GM19023 (cell line): ENCODE measurements around the gene KCNJ12.
"Not testable (repeated sequence)": the region's sequence is repeated elsewhere in the genome, so short reads cannot be mapped to it uniquely, and the experiment has no call there.

ENCODE experiments used
- ATAC-seq: cut with Tn5 transposase; IDR thresholded peaks from one replicate; pipeline ENCODE4 v1.9.1; 2021; ENCODE audit warnings: mild to moderate bottlenecking, moderate library complexity; ENCODE audit not compliant: unreplicated experiment

Gene KCNJ12

DNA sequence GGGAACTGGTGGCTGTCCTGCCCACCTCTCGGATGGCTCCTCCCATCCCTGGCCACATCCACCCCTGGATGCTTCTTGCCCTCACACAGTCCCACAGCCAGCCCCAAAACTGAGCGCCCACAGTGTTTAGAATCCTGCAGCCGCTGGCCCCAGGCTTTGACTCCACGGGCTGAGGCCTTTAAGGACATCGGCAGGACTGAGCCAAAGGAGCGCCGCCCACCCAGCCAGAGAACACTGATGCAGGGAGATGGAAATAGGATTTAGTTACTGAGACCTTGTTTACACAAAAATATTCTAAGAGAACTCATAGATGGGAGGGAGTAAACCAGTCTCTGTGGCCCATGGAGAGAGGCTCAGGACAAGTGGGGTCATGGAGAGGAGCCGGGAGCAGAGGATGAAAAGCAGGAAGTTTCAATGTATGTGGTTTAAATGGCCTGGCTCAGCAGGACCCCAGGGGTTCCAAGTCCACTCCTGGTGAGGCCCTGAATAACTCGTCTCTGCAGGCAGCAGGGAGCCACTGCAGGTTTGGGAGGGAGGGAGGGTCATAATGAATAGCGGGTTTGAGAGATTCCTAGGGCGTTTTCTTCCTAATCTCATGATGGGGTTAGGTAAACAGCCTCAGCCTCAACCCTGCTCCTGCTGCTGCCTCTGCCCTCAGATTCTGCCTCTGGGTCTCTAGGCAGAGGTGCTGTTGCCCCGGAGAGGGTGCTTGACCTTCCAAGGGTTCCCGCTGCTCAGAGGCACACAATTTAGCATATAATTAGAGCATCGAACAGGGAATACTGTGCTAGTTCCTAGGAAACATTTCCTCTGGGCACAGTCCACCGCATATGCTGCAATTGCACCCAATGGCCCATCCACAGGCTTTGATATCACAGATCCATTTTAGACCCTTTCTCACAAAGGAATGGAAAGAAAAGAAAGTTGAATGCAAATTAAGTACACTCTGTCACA, 61.0 kb downstream of the KCNJ12 start:
- not testable (repeated sequence) for ATAC-seq

GRCh38 chr17:21438316-21439014, 62.3 kb downstream of the KCNJ12 start:
- ATAC-seq = not testable (repeated sequence)

GRCh38 chr17:21439015-21439336, 62.8 kb downstream of the KCNJ12 start:
- not testable (repeated sequence) for ATAC-seq

GRCh38 chr17:21445091-21445650, 69.0 kb downstream of the KCNJ12 start:
- no peak for ATAC-seq

- not testable (repeated sequence) for ATAC-seq
These were observed 71.4 kb downstream of the KCNJ12 start for GRCh38 chr17:21447552-21447951.

- not testable (repeated sequence) for ATAC-seq
These were observed 73.7 kb downstream of the KCNJ12 start for GRCh38 chr17:21449891-21450290.

DNA sequence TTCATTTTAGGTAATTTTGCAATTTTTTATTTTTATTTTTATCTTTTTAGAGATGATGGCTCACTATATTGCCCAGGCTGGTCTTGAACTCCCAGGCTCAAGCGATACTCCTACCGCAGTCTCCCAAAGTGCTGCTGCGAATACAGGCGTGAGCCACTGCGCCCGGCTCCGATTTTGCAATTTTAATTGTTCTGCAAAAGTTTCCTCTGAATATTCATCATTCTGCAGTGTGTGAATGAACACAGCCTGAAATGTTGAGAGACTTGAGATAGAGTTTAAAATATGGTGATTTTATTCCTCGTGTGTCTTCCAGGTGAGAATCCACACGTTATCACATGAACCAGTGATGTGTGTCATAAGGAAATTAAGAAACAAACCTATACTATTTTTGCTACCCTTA, 75.8 kb downstream of the KCNJ12 start:
- no peak for ATAC-seq

- no peak for ATAC-seq
These were observed 76.4 kb downstream of the KCNJ12 start for GRCh38 chr17:21452377-21453143.

GRCh38 chr17:21453144-21453898, 77.2 kb downstream of the KCNJ12 start:
- no peak for ATAC-seq

- ATAC-seq = not testable (repeated sequence)
These were observed 77.8 kb downstream of the KCNJ12 start for GRCh38 chr17:21454006-21454405.

GRCh38 chr17:21454441-21454840, 78.3 kb downstream of the KCNJ12 start:
- no peak for ATAC-seq

GRCh38 chr17:21455761-21456160, 79.6 kb downstream of the KCNJ12 start:
- ATAC-seq = no peak

DNA sequence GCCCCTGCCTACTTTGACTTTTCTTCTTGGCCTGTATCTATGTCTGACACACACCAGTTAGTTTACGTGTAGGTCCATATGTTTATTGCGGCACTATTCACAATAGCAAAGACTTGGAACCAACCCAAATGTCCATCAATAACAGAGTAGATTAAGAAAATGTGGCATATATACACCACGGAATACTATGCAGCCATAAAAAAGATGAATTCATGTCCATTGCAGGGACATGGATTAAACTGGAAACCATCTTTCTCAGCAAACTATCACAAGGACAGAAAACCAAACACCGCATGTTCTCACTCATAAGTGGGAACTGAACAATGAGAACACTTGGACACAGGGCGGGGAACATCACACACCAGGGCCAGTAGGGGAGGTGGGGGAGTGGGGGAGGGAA, 80.3 kb downstream of the KCNJ12 start:
- ATAC-seq = not testable (repeated sequence)

- peak; percentile 80 for ATAC-seq
These were observed 81.2 kb downstream of the KCNJ12 start for GRCh38 chr17:21457051-21458026.

- ATAC-seq = no peak
These were observed 81.9 kb downstream of the KCNJ12 start for GRCh38 chr17:21458054-21458453.

GRCh38 chr17:21459536-21459935, 83.4 kb downstream of the KCNJ12 start:
- no peak for ATAC-seq

DNA sequence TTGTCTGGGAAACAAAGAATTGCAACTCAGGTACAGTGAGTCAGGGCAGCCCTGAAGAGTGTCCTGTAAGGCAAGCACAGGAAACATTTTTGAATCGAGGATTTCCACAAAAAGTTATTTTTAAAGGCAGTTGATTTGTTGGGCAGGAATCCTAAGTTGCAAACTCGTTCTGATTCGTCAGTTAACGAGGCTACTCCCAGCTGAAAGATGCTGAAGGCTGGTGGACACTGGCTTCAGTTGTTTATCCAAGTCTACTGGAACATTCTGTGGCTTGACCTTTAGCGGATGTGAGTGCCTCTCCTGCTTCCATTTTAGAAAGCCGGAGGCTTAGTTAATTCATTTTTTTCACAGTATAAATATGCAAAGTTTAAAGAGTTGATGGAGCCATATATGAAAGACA, 84.2 kb downstream of the KCNJ12 start:
- no peak for ATAC-seq

- ATAC-seq = no peak
These were observed 86.1 kb downstream of the KCNJ12 start for GRCh38 chr17:21462237-21462636.

DNA sequence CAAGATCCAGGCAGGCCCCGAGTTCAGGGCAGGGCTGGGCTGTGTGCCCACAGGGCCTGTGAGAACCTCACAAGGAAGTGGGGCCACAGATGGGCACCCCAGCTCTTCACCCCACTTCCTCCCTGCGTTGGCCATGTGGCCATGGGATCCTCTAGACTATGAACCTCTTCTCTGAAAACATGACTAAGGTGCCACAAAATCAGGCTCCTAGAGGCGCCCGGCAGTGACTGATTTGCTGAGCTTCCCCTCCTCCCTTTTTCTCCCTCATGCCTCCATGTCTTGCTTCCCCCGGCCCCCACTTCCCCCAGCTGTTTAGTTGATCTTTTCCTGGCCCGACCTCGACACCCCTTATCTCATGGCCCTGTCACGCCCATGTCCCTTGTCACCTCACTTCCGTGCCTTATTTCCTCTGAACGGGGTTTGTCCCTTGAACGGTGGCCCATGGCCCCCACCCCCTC, 87.1 kb downstream of the KCNJ12 start:
- ATAC-seq = no peak
